ENCODE results near the gene HBE1.

GRCh38 chr11:5293028-5293427 lies 23.3 kb upstream of the HBE1 start:
- TF ChIP-seq CTCF (conservative IDR thresholded peaks at IDR 0.05; ENCODE audit: low read depth, low read length) (no peak), USF2 (IDR thresholded peaks at IDR 0.05; ENCODE audit: low read depth, low read length) (peak; percentile 41; the same call in 1 of the 2 replicates), CHD1 (IDR thresholded peaks at IDR 0.05; ENCODE audit: low read depth, low read length) (no peak), MAZ (IDR thresholded peaks at IDR 0.05; ENCODE audit: borderline replicate concordance, low read depth, low read length) (no peak), POLR2A (IDR thresholded peaks at IDR 0.05; ENCODE audit: low read depth, low read length) (no peak), CEBPB (IDR thresholded peaks at IDR 0.05; ENCODE audit: low read depth, low read length) (no peak), BHLHE40 (IDR thresholded peaks at IDR 0.05; ENCODE audit: low read depth, low read length) (no peak), ELK1 (IDR thresholded peaks at IDR 0.05; ENCODE audit: borderline replicate concordance, low read depth, low read length) (no peak), RFX5 (IDR thresholded peaks at IDR 0.05; ENCODE audit: low read depth, low read length) (no peak), RAD21 (IDR thresholded peaks at IDR 0.05; ENCODE audit: low read length) (no peak), SMC3 (IDR thresholded peaks at IDR 0.05; ENCODE audit: low read depth, low read length) (no peak)
